PC-3 (cell line): Measurements from ENCODE around the gene SLC35A2. TPM values are rescaled to one million over a fixed set of nuclear protein-coding genes. Genes with fewer than 3 reads are reported as not detected.
A peak's percentile ranks its signal among the peaks of the same experiment; 100 is the strongest.

Source experiments
- ATAC-seq: fragments of 200-7000 bp; cut with Tn5 transposase; 2 replicates; pipeline ENCODE4 v1.9.1; 2020; ENCODE audit warnings: mild to moderate bottlenecking, moderate library complexity
- BruUV-seq: library from RNA; stranded (reverse); fragments of 400-500 nt; replicated peaks from 2 replicates; lab custom pipeline; 2021; lab: Mats Ljungman, UMichigan
- CTCF ChIA-PET: fragments of 300-600 bp; sonication (Branson Sonifier 250); formaldehyde crosslinking; loops from one replicate; lab custom pipeline; 2022; ENCODE audit warnings: antibody characterized with exemption; lab: Charles Lee
- POLR2A ChIA-PET: fragments of 300-600 bp; sonication (Branson Sonifier 250); formaldehyde crosslinking; loops from one replicate; lab custom pipeline; 2022; ENCODE audit warnings: antibody characterized with exemption; ENCODE audit not compliant: unreplicated experiment; lab: Charles Lee
- DNase-seq: peaks from one replicate; pipeline ENCODE4 v3.0.0-alpha.2; 2015
- H2AFZ ChIP-seq: fragments of 300-600 bp; sonication (generic); 2 replicates; pipeline ENCODE4 v1.6.0; 2016; ENCODE audit warnings: antibody characterized with exemption, low read length
- H3F3A ChIP-seq: fragments of 300-600 bp; sonication (generic); one replicate; pipeline ENCODE4 v1.6.0; 2017; ENCODE audit warnings: antibody characterized with exemption, low read length, control low read depth, mild to moderate bottlenecking; ENCODE audit not compliant: unreplicated experiment
- H3K27ac ChIP-seq: fragments of 300-600 bp; sonication (generic); 2 replicates; pipeline ENCODE4 v1.5.1; 2016; ENCODE audit warnings: mild to moderate bottlenecking, low read length
- H3K27me3 ChIP-seq: fragments of 300-600 bp; sonication (generic); 2 replicates; pipeline ENCODE4 v1.6.1; 2016; ENCODE audit warnings: low read length, mixed read lengths
- H3K36me3 ChIP-seq: fragments of 300-600 bp; sonication (generic); 2 replicates; pipeline ENCODE4 v1.6.1; 2016; ENCODE audit warnings: low read depth, mixed run types, low read length, mixed read lengths
- H3K4me1 ChIP-seq: fragments of 300-600 bp; sonication (generic); 2 replicates; pipeline ENCODE4 v1.5.1; 2016; ENCODE audit warnings: low read length; ENCODE audit not compliant: insufficient read depth
- H3K4me2 ChIP-seq: fragments of 300-600 bp; sonication (generic); 2 replicates; pipeline ENCODE4 v1.6.0; 2016; ENCODE audit warnings: low read length
- H3K4me3 ChIP-seq: fragments of 300-600 bp; sonication (generic); 2 replicates; pipeline ENCODE4 v1.5.1; 2016; ENCODE audit warnings: mild to moderate bottlenecking, low read length, mixed read lengths
- H3K79me2 ChIP-seq: fragments of 300-600 bp; sonication (generic); 2 replicates; pipeline ENCODE4 v1.6.1; 2017; ENCODE audit warnings: low read length, mixed read lengths
- H3K9ac ChIP-seq: fragments of 300-600 bp; sonication (generic); 2 replicates; pipeline ENCODE4 v1.6.0; 2016; ENCODE audit warnings: mild to moderate bottlenecking, low read length
- H3K9me2 ChIP-seq: fragments of 300-600 bp; sonication (generic); replicated peaks from 2 replicates; pipeline ENCODE4 v1.6.1; 2016; ENCODE audit warnings: mixed run types, low read length, mixed read lengths
- H3K9me3 ChIP-seq: fragments of 300-600 bp; sonication (generic); 2 replicates; pipeline ENCODE4 v1.6.1; 2016; ENCODE audit warnings: low read length, mixed read lengths
- H4K20me1 ChIP-seq: fragments of 300-600 bp; sonication (generic); 2 replicates; pipeline ENCODE4 v1.6.1; 2016; ENCODE audit warnings: low read length, mixed read lengths
- CTCF ChIP-seq: fragments of 300-600 bp; sonication (generic); conservative IDR thresholded peaks from 2 replicates; pipeline ENCODE4 v1.5.1; 2017; ENCODE audit warnings: antibody characterized with exemption, low read depth, mild to moderate bottlenecking, low read length
- EZH2 ChIP-seq: fragments of 300-600 bp; sonication (generic); IDR thresholded peaks from one replicate; pipeline ENCODE4 v1.6.1; 2017; ENCODE audit warnings: antibody characterized with exemption, mild to moderate bottlenecking, low read length; ENCODE audit not compliant: unreplicated experiment
- EZH2phosphoT487 ChIP-seq: fragments of 300-600 bp; sonication (generic); IDR thresholded peaks from 2 replicates; pipeline ENCODE4 v1.6.1; 2018; ENCODE audit warnings: mild to moderate bottlenecking, antibody characterized with exemption, low read length, borderline replicate concordance
- intact Hi-C: fragments of 100-400 bp; cut with micrococcal nuclease; formaldehyde crosslinking; loops from 2 replicates; pipeline ENCODE4 v1.9.0; 2023
- total RNA-seq: library from RNA; depleted of rRNA; stranded (reverse); fragments of >200 nt; gene quantifications from 2 replicates; pipeline ENCODE4 v1.2.3, GENCODE V29; 2014

SLC35A2 gene
- total RNA-seq, 1 experiment from 2014 or later = 46.8 TPM

- TF ChIP-seq CTCF (peak; percentile 57), EZH2 (no peak), EZH2phosphoT487 (no peak)
- intact Hi-C loops = loop anchor here (2.0 kb wide), 3 partner anchors 23 to 89 kb away; partner anchors contain the start of gene HDAC6
- Histone ChIP-seq H3K27ac (no peak overlapping the region), H2AFZ (peak overlapping the region; percentile 86), H3F3A (no peaks in the 10 kb centered on the region), H3K9me3 (no peaks in the 10 kb centered on the region), H4K20me1 (no peaks in the 10 kb centered on the region), H3K4me3 (peak overlapping the region; percentile 64), H3K4me2 (peak overlapping the region; percentile 96), H3K36me3 (no peaks in the 10 kb centered on the region; the same call in 1 of the 2 replicates), H3K79me2 (peaks cover 20% of the 10 kb centered on the region), H3K9ac (peak overlapping the region; percentile 61), H3K9me2 (no peaks in the 10 kb centered on the region), H3K27me3 (no peaks in the 10 kb centered on the region), H3K4me1 (peaks cover 14% of the 10 kb centered on the region; the same call in 1 of the 2 replicates)
- no TSS peak for BruUV-seq
- peak; percentile 94 for ATAC-seq
- POLR2A ChIA-PET = interaction anchor here (0.8 kb wide), 1 partner anchor 90 kb away, joined by 4 read pairs; the partner anchor contains the start of gene HDAC6
- CTCF ChIA-PET = interaction anchor here (0.6 to 0.7 kb wide), 2 partner anchors 152 to 215 kb away, joined by 4 to 5 read pairs; partner anchors contain the start of gene TFE3
- peak; percentile 91 for DNase-seq
Measured at GRCh38 chrX:48891402-48892288, 19.8 kb downstream of the SLC35A2 start.

GRCh38 chrX:48890934-48891401 is 20.5 kb downstream of the SLC35A2 start:
- peak overlapping the region; percentile 64 for H3K4me3 ChIP-seq
- POLR2A ChIA-PET = no interaction called here
- no peaks in the 10 kb centered on the region for H3K9me2 ChIP-seq
- H3K36me3 ChIP-seq = no peaks in the 10 kb centered on the region; the same call in 1 of the 2 replicates
- no peaks in the 10 kb centered on the region for H3K9me3 ChIP-seq
- DNase-seq = no peak
- CTCF ChIA-PET = interaction anchor here (0.6 to 0.7 kb wide), 2 partner anchors 152 to 215 kb away, joined by 4 to 5 read pairs; partner anchors contain the start of gene TFE3
- BruUV-seq = no TSS peak
- H3K79me2 ChIP-seq = peaks cover 13% of the 10 kb centered on the region
- H3K4me2 ChIP-seq = peak overlapping the region; percentile 96
- no peaks in the 10 kb centered on the region for H3F3A ChIP-seq
- intact Hi-C loops = loop anchor here (2.0 kb wide), 3 partner anchors 22 to 88 kb away; partner anchors contain the start of gene HDAC6
- ATAC-seq = peak; percentile 37
- H3K27me3 ChIP-seq = no peaks in the 10 kb centered on the region
- peak overlapping the region; percentile 61 for H3K9ac ChIP-seq
- TF ChIP-seq EZH2phosphoT487 = no peak
- no peak for TF ChIP-seq CTCF
- no peak for TF ChIP-seq EZH2
- peaks cover 9% of the 10 kb centered on the region; the same call in 1 of the 2 replicates for H3K4me1 ChIP-seq
- H3K27ac ChIP-seq = no peak overlapping the region
- H4K20me1 ChIP-seq = no peaks in the 10 kb centered on the region
- peak overlapping the region; percentile 86 for H2AFZ ChIP-seq
